Chondrocyte (in vitro differentiated cells): ENCODE measurements around the gene ANKRD17. TPM values are rescaled to one million over a fixed set of nuclear protein-coding genes. Genes with fewer than 3 reads are reported as not detected.
"Not testable (repeated sequence)": the region's sequence is repeated elsewhere in the genome, so short reads cannot be mapped to it uniquely, and the experiment has no call there.

Source experiments
- DNase-seq: peaks from one replicate; pipeline ENCODE4 v3.0.0; 2021; ENCODE audit warnings: mixed read lengths, low spot score
- H3K27ac Mint-ChIP-seq: one replicate; pipeline ENCODE4 v1.8.0; 2021; ENCODE audit warnings: mild to moderate bottlenecking, moderate library complexity, mixed read lengths; ENCODE audit not compliant: unreplicated experiment
- H3K27me3 Mint-ChIP-seq: 2 replicates; pipeline ENCODE4 v1.8.0; 2021; ENCODE audit warnings: low read depth, mixed read lengths
- H3K36me3 Mint-ChIP-seq: 2 replicates; pipeline ENCODE4 v1.8.0; 2021; ENCODE audit warnings: low read depth, mixed read lengths
- H3K4me1 Mint-ChIP-seq: 2 replicates; pipeline ENCODE4 v1.8.0; 2021; ENCODE audit warnings: low read depth, mild to moderate bottlenecking, mixed read lengths
- H3K4me3 Mint-ChIP-seq: one replicate; pipeline ENCODE4 v1.8.0; 2021; ENCODE audit warnings: mild to moderate bottlenecking, moderate library complexity, mixed read lengths; ENCODE audit not compliant: unreplicated experiment
- H3K9me3 Mint-ChIP-seq: 2 replicates; pipeline ENCODE4 v1.8.0; 2021; ENCODE audit warnings: low read depth, mixed read lengths
- CTCF ChIP-seq: fragments of 200-600 bp; sonication (generic); IDR thresholded peaks from 2 replicates; pipeline ENCODE4 v1.5.0; 2021; ENCODE audit warnings: antibody characterized with exemption, mild to moderate bottlenecking, moderate library complexity
- total RNA-seq: library from RNA; stranded (reverse); gene quantifications from 3 replicates; pipeline ENCODE4 v1.2.1, GENCODE V29; 2021

ANKRD17 gene
- total RNA-seq, 1 donor from 2014 or later, result 55.1 TPM

GRCh38 chr4:73212982-73213730 is 45.4 kb downstream of the ANKRD17 start:
- peak overlapping the region; percentile 89 for H3K27ac Mint-ChIP-seq
- no peaks in the 10 kb centered on the region for H3K27me3 Mint-ChIP-seq
- no peak overlapping the region for H3K4me3 Mint-ChIP-seq
- no peak for DNase-seq
- TF ChIP-seq CTCF, result no peak
- H3K36me3 Mint-ChIP-seq, result peaks cover 4% of the 10 kb centered on the region
- peaks cover 26% of the 10 kb centered on the region for H3K4me1 Mint-ChIP-seq
- H3K9me3 Mint-ChIP-seq, result peaks cover 5% of the 10 kb centered on the region

GRCh38 chr4:73211968-73212367 is 46.6 kb downstream of the ANKRD17 start:
- Mint-ChIP-seq H3K27ac (no peak overlapping the region), H3K4me1 (peaks cover 31% of the 10 kb centered on the region), H3K4me3 (no peak overlapping the region), H3K36me3 (peaks cover 4% of the 10 kb centered on the region), H3K27me3 (no peaks in the 10 kb centered on the region), H3K9me3 (peaks cover 8% of the 10 kb centered on the region)
- TF ChIP-seq CTCF, result no peak
- no peak for DNase-seq

- Mint-ChIP-seq H3K27me3 (no peaks in the 10 kb centered on the region), H3K4me3 (no peak overlapping the region), H3K27ac (peak overlapping the region; percentile 34), H3K36me3 (peaks cover 6% of the 10 kb centered on the region), H3K9me3 (peaks cover 18% of the 10 kb centered on the region), H3K4me1 (peaks cover 37% of the 10 kb centered on the region)
- TF ChIP-seq CTCF, result no peak
- DNase-seq, result no peak
Observed at GRCh38 chr4:73208376-73208775, 50.2 kb downstream of the ANKRD17 start.

- H3K36me3 Mint-ChIP-seq, result peaks cover 7% of the 10 kb centered on the region
- H3K27ac Mint-ChIP-seq, result peak overlapping the region; percentile 14
- H3K4me3 Mint-ChIP-seq, result no peak overlapping the region
- DNase-seq, result no peak
- TF ChIP-seq CTCF, result no peak
- H3K27me3 Mint-ChIP-seq, result no peaks in the 10 kb centered on the region
- peaks cover 25% of the 10 kb centered on the region for H3K9me3 Mint-ChIP-seq
- H3K4me1 Mint-ChIP-seq, result peaks cover 45% of the 10 kb centered on the region
Observed at GRCh38 chr4:73206236-73206635, 52.4 kb downstream of the ANKRD17 start.

- TF ChIP-seq CTCF, result no peak
- Mint-ChIP-seq H3K4me3 (no peak overlapping the region), H3K4me1 (peaks cover 48% of the 10 kb centered on the region), H3K27me3 (no peaks in the 10 kb centered on the region), H3K9me3 (peaks cover 25% of the 10 kb centered on the region), H3K36me3 (peaks cover 7% of the 10 kb centered on the region), H3K27ac (no peak overlapping the region)
- no peak for DNase-seq
Observed at GRCh38 chr4:73205482-73205881, 53.1 kb downstream of the ANKRD17 start.

GRCh38 chr4:73203976-73204375 is 54.6 kb downstream of the ANKRD17 start:
- not testable (repeated sequence) for H3K27me3 Mint-ChIP-seq
- peaks cover 25% of the 10 kb centered on the region for H3K9me3 Mint-ChIP-seq

More at GRCh38 chr4:73203976-73204375, 54.6 kb downstream of the ANKRD17 start:
- not testable (repeated sequence) for H3K4me3 Mint-ChIP-seq, H3K36me3 Mint-ChIP-seq
- H3K27ac Mint-ChIP-seq, result peak overlapping the region; percentile 8
- H3K4me1 Mint-ChIP-seq, result peaks cover 61% of the 10 kb centered on the region
- DNase-seq, result peak; percentile 28
